ENCODE measurements around the gene BTNL8. TPM values are rescaled to one million over a fixed set of nuclear protein-coding genes. Genes with fewer than 3 reads are reported as not detected.

The BTNL8 gene
- total RNA-seq, 1 experiment from 2014 or later = 0.85 TPM

DNA sequence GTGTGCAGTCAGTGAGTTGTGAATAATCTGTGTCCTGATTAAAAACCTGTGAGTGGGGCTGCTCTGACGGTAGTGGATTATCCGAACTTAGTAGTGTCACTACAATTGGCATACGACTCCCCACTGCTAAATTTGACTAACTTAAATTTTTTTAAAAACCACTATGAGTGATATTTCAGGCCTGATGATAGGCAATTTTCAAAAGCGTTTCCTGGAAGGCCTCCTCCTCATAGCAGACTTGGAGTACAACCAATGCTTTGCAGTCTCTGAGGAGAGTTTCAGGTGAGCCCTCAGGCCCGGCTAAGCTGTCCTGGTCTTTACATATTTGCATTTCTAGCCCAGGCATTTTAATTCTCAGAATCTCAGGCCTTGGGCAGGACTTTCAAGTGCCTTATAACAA is 10.8 kb downstream of the BTNL8 start:
- ATAC-seq (peak; percentile 48), DNase-seq (ENCODE audit: low spot score) (no peak)
- ChIA-PET POLR2A (no interaction called here), CTCF (interaction anchor here (0.6 to 1.8 kb wide), 4 partner anchors 41 to 125 kb away, joined by 3 to 7 read pairs (median 4); partner anchors contain the start of gene ZFP62)
- H3K9me3 Mint-ChIP-seq = peaks cover 15% of the 10 kb centered on the region
- H3K27me3 Mint-ChIP-seq (ENCODE audit: low read depth) = peaks cover 5% of the 10 kb centered on the region
- peaks cover 10% of the 10 kb centered on the region; the same call in 1 of the 2 replicates for H3K36me3 Mint-ChIP-seq
- no peak for TF ChIP-seq GABPB1 (CRISPR knock-in tag; IDR thresholded peaks at IDR 0.05)
- TF ChIP-seq HMGA2 (CRISPR knock-in tag; IDR thresholded peaks at IDR 0.05) = no peak
- TF ChIP-seq, protein P1, sequence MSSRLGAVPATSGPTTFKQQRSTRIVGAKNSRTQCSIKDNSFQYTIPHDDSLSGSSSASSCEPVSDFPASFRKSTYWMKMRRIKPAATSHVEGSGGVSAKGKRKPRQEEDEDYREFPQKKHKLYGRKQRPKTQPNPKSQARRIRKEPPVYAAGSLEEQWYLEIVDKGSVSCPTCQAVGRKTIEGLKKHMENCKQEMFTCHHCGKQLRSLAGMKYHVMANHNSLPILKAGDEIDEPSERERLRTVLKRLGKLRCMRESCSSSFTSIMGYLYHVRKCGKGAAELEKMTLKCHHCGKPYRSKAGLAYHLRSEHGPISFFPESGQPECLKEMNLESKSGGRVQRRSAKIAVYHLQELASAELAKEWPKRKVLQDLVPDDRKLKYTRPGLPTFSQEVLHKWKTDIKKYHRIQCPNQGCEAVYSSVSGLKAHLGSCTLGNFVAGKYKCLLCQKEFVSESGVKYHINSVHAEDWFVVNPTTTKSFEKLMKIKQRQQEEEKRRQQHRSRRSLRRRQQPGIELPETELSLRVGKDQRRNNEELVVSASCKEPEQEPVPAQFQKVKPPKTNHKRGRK (CRISPR knock-in tag; IDR thresholded peaks at IDR 0.05; ENCODE audit: borderline replicate concordance) = no peak
- TF ChIP-seq, protein P2, sequence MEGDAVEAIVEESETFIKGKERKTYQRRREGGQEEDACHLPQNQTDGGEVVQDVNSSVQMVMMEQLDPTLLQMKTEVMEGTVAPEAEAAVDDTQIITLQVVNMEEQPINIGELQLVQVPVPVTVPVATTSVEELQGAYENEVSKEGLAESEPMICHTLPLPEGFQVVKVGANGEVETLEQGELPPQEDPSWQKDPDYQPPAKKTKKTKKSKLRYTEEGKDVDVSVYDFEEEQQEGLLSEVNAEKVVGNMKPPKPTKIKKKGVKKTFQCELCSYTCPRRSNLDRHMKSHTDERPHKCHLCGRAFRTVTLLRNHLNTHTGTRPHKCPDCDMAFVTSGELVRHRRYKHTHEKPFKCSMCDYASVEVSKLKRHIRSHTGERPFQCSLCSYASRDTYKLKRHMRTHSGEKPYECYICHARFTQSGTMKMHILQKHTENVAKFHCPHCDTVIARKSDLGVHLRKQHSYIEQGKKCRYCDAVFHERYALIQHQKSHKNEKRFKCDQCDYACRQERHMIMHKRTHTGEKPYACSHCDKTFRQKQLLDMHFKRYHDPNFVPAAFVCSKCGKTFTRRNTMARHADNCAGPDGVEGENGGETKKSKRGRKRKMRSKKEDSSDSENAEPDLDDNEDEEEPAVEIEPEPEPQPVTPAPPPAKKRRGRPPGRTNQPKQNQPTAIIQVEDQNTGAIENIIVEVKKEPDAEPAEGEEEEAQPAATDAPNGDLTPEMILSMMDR (IDR thresholded peaks at IDR 0.05) = no peak
- TF ChIP-seq, protein P3, sequence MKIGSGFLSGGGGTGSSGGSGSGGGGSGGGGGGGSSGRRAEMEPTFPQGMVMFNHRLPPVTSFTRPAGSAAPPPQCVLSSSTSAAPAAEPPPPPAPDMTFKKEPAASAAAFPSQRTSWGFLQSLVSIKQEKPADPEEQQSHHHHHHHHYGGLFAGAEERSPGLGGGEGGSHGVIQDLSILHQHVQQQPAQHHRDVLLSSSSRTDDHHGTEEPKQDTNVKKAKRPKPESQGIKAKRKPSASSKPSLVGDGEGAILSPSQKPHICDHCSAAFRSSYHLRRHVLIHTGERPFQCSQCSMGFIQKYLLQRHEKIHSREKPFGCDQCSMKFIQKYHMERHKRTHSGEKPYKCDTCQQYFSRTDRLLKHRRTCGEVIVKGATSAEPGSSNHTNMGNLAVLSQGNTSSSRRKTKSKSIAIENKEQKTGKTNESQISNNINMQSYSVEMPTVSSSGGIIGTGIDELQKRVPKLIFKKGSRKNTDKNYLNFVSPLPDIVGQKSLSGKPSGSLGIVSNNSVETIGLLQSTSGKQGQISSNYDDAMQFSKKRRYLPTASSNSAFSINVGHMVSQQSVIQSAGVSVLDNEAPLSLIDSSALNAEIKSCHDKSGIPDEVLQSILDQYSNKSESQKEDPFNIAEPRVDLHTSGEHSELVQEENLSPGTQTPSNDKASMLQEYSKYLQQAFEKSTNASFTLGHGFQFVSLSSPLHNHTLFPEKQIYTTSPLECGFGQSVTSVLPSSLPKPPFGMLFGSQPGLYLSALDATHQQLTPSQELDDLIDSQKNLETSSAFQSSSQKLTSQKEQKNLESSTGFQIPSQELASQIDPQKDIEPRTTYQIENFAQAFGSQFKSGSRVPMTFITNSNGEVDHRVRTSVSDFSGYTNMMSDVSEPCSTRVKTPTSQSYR (CRISPR knock-in tag; IDR thresholded peaks at IDR 0.05) = no peak
- TF ChIP-seq, protein P4, sequence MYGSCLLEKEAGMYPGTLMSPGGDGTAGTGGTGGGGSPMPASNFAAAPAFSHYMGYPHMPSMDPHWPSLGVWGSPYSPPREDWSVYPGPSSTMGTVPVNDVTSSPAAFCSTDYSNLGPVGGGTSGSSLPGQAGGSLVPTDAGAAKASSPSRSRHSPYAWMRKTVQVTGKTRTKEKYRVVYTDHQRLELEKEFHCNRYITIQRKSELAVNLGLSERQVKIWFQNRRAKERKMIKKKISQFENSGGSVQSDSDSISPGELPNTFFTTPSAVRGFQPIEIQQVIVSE (CRISPR knock-in tag; IDR thresholded peaks at IDR 0.05; ENCODE audit: borderline replicate concordance) = no peak
- no peak for TF ChIP-seq GTF2I (CRISPR knock-in tag; conservative IDR thresholded peaks at IDR 0.05)
- no peak for TF ChIP-seq SMAD3 (CRISPR knock-in tag; IDR thresholded peaks at IDR 0.05; ENCODE audit: borderline replicate concordance)
- TF ChIP-seq, protein P5, sequence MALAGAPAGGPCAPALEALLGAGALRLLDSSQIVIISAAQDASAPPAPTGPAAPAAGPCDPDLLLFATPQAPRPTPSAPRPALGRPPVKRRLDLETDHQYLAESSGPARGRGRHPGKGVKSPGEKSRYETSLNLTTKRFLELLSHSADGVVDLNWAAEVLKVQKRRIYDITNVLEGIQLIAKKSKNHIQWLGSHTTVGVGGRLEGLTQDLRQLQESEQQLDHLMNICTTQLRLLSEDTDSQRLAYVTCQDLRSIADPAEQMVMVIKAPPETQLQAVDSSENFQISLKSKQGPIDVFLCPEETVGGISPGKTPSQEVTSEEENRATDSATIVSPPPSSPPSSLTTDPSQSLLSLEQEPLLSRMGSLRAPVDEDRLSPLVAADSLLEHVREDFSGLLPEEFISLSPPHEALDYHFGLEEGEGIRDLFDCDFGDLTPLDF (CRISPR knock-in tag; IDR thresholded peaks at IDR 0.05) = no peak
- no peak overlapping the region for H3K4me3 Mint-ChIP-seq
- peak overlapping the region; percentile 19; the same call in 1 of the 2 replicates for H3K27ac Mint-ChIP-seq
- H3K4me1 Mint-ChIP-seq = peaks cover 37% of the 10 kb centered on the region

DNA sequence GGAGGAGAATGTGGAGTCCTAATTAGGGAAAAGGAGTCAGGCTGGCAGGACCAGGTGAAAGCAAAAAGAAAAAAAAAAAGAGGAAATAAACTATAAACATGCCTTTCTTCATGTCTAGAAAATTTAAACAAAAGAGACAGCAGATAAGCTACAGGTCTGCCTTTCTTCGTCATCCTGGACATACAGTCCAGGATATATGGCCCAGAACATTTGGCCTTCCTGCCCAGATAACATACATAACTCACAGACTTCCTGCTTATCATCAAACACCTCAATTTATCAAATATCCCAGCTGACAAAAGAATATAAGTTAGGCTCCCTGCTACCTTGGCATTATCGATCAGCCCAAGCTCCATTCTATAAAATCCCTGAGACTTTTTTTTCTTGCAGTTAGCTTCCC is 11.2 kb downstream of the BTNL8 start:
- CTCF ChIA-PET = interaction anchor here (1.4 to 1.8 kb wide), 3 partner anchors 41 to 126 kb away, joined by 3 to 7 read pairs (median 4); partner anchors contain the start of gene ZFP62
- peaks cover 5% of the 10 kb centered on the region for H3K27me3 Mint-ChIP-seq (ENCODE audit: low read depth)

More for the DNA sequence above, 11.2 kb downstream of the BTNL8 start:
- H3K4me1 Mint-ChIP-seq = peaks cover 37% of the 10 kb centered on the region
- no peak overlapping the region for H3K27ac Mint-ChIP-seq
- peaks cover 10% of the 10 kb centered on the region; the same call in 1 of the 2 replicates for H3K36me3 Mint-ChIP-seq
- DNase-seq (ENCODE audit: low spot score) (no peak), ATAC-seq (no peak)
- TF ChIP-seq, protein P6, sequence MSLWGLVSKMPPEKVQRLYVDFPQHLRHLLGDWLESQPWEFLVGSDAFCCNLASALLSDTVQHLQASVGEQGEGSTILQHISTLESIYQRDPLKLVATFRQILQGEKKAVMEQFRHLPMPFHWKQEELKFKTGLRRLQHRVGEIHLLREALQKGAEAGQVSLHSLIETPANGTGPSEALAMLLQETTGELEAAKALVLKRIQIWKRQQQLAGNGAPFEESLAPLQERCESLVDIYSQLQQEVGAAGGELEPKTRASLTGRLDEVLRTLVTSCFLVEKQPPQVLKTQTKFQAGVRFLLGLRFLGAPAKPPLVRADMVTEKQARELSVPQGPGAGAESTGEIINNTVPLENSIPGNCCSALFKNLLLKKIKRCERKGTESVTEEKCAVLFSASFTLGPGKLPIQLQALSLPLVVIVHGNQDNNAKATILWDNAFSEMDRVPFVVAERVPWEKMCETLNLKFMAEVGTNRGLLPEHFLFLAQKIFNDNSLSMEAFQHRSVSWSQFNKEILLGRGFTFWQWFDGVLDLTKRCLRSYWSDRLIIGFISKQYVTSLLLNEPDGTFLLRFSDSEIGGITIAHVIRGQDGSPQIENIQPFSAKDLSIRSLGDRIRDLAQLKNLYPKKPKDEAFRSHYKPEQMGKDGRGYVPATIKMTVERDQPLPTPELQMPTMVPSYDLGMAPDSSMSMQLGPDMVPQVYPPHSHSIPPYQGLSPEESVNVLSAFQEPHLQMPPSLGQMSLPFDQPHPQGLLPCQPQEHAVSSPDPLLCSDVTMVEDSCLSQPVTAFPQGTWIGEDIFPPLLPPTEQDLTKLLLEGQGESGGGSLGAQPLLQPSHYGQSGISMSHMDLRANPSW (CRISPR knock-in tag; conservative IDR thresholded peaks at IDR 0.05; ENCODE audit: low read depth) = no peak
- no peak for TF ChIP-seq MYBL2 (CRISPR knock-in tag; IDR thresholded peaks at IDR 0.05)
- TF ChIP-seq GTF2I (CRISPR knock-in tag; conservative IDR thresholded peaks at IDR 0.05) = no peak
- TF ChIP-seq, protein P7, sequence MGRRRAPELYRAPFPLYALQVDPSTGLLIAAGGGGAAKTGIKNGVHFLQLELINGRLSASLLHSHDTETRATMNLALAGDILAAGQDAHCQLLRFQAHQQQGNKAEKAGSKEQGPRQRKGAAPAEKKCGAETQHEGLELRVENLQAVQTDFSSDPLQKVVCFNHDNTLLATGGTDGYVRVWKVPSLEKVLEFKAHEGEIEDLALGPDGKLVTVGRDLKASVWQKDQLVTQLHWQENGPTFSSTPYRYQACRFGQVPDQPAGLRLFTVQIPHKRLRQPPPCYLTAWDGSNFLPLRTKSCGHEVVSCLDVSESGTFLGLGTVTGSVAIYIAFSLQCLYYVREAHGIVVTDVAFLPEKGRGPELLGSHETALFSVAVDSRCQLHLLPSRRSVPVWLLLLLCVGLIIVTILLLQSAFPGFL (CRISPR knock-in tag; IDR thresholded peaks at IDR 0.05; ENCODE audit: borderline replicate concordance) = no peak
- POLR2A ChIA-PET = no interaction called here
- H3K9me3 Mint-ChIP-seq = peaks cover 15% of the 10 kb centered on the region
- H3K4me3 Mint-ChIP-seq = no peak overlapping the region
